Kidney tubule cell (primary cell): ENCODE measurements around the gene SIGLEC6.
"Not testable (repeated sequence)": the region's sequence is repeated elsewhere in the genome, so short reads cannot be mapped to it uniquely, and the experiment has no call there.

ENCODE experiments used
- DNase-seq: peaks from one replicate; pipeline ENCODE4 v3.0.0-alpha.2; 2018; ENCODE audit warnings: low spot score

Gene SIGLEC6

DNA sequence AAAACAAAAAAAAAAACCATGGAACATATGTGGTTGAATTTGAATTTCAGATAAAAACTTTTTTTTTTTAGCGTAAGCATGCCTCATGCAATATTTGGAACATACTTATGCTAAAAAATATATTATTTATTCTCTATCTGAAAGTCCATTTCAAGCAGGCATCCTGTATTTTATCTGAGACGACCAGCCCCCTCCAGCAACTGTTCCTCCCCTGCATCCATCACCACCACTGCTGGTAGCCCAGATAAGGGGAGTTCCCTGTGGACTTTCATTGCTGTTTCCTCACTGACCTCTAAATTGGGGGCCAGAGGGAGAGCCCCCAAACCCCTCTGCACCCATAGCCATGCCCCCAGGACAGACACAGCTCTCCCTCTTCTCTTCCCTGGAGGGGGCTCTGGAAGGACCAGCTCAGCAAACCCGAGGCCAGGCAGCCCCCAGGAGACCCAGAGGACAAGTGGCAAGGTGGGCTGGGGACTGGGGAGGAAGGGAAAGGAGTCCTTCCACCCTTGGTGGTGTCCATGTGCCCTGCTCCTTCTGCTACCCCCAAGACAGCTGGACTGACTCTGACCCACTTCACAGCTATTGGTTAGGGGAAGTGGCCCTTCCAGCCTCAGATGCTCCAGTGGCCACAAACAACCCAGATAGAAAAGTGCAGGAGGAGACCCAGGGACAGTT lies 23.3 kb downstream of the SIGLEC6 start:
- no peak for DNase-seq

DNA sequence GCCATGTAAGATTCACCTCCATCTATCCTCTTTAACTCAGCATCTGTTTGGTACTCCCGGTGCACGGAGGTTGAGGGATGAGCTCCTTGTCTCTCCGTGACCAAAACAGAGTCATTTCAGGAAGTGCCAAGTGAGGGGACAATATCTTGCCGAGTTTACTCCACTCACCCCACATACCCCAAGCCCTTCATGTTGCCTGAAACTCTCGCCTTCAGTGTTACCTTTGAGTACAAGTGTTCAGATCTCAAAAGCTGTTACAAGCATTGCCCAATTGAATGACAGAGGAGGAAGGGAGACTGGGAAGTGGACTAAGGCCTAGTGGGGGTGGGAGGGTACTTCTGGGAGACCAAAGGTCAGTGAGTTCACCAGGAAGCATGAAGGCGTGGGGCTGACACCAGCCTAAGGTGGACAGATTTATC lies 23.8 kb downstream of the SIGLEC6 start:
- DNase-seq, result no peak

- no peak for DNase-seq
These were observed 24.3 kb downstream of the SIGLEC6 start for GRCh38 chr19:51507192-51507591.

GRCh38 chr19:51505904-51506303 lies 25.6 kb downstream of the SIGLEC6 start:
- no peak for DNase-seq

- no peak for DNase-seq
These were observed 27.6 kb downstream of the SIGLEC6 start for GRCh38 chr19:51503896-51504295.

DNA sequence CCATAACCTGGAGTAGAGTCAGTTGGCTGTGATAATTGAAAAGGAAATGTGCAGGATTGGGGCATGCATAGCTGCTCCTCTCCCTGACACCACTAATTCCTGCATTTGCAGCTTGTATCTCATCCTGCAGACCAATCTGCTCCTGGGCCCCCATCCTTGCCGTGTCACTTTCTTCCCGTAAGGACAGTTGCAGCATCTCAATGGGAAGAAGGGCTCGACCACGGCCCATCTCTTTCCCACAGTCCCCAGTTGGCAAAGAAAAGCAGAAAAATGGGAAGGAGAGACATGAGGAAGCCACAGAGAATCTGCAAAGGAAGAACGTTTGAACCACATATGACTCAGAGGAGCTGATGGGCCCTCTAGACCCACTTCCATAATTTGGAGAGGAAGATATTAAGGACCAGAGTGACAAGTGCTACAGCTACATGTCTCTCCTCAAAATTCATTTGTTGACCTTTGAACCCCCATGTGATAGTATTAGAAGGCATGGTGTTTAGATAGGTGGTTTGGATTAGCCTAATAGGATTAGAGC lies 28.1 kb downstream of the SIGLEC6 start:
- DNase-seq, result no peak

GRCh38 chr19:51501594-51502263 lies 29.7 kb downstream of the SIGLEC6 start, which contains the start of gene SIGLEC12:
Gene SIGLEC12 (minus strand): TSS chr19:51501800. CDS start chr19:51501733, 67 bp downstream.
- no peak for DNase-seq

- not testable (repeated sequence) for DNase-seq
These were observed 30.5 kb downstream of the SIGLEC6 start for GRCh38 chr19:51500931-51501330.

- no peak for DNase-seq
These were observed 33.8 kb downstream of the SIGLEC6 start for GRCh38 chr19:51497666-51498065.

GRCh38 chr19:51493776-51494175 lies 37.7 kb downstream of the SIGLEC6 start:
- no peak for DNase-seq

GRCh38 chr19:51491586-51491985 lies 39.9 kb downstream of the SIGLEC6 start:
- no peak for DNase-seq

- no peak for DNase-seq
These were observed 40.8 kb downstream of the SIGLEC6 start for GRCh38 chr19:51490676-51491075.

DNA sequence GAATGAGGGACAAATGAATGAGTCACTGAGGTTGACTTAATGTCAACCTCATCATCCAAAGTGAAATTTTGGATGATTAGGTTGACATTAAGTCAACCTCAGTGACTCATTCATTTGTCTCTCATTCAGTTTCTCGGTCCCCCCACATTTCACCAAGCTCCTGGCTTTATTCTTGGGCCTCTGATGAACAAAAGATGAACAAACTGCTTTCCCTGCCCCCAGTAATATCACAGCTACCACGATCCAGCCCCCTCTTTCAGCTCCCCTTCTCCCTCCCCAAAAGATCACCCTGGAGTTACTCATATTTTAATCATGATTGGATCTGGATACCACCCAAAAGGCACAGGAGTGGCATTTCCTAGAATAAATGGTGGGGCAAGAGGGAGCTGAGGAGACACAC lies 42.4 kb downstream of the SIGLEC6 start:
- no peak for DNase-seq

DNA sequence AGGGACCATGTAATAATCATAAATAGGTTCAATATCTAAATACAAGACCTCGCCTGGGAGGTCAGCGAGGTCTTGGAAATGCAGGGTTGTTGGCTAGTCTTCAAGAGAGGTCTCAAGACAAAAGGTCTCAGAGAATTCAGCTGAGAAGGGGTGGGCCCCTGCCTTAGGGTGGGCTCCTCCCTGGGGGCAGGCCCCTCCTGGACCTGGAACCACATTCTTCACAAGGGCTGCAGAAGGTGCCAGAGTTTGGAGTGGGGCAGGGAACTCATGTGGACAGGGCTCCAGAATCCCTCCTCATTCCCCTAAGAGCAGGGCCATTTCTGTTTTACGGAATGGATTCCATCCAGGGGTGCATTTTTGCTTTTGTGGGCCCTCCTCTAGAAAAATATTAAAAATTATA lies 43.0 kb downstream of the SIGLEC6 start:
- no peak for DNase-seq

GRCh38 chr19:51485960-51486660 lies 45.4 kb downstream of the SIGLEC6 start:
- DNase-seq, result no peak

DNA sequence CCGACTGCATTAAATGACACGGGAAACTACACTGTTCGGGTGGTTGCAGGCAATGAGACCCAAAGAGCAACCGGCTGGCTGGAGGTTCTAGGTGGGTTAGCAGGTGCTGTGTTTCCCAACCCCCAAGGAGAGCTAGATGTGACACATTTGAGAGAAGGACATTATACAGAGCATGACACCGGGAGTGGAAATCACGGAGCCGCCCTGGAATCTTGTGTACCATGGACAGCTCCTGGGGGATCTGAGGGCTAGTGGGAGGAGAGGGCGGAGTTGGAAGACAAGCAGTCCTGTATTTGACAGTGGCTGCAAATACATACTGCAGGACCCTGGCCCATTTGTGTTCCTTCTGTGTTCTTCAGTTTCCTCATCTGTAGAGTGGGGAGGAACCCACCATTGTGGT lies 50.9 kb downstream of the SIGLEC6 start:
- no peak for DNase-seq

GRCh38 chr19:51479531-51480331 lies 51.7 kb downstream of the SIGLEC6 start:
- DNase-seq, result no peak

- no peak for DNase-seq
These were observed 52.9 kb downstream of the SIGLEC6 start, which contains the start of gene CEACAM18 for GRCh38 chr19:51478381-51479234. Gene CEACAM18 (plus strand): TSS chr19:51478539.

GRCh38 chr19:51477344-51477743 lies 54.1 kb downstream of the SIGLEC6 start:
- DNase-seq, result no peak

GRCh38 chr19:51476164-51476563 lies 55.3 kb downstream of the SIGLEC6 start:
- no peak for DNase-seq
